Neural cell (in vitro differentiated cells): ENCODE results near the gene RIMKLB. TPM values are rescaled to one million over a fixed set of nuclear protein-coding genes. Genes with fewer than 3 reads are reported as not detected.

ENCODE experiments used
- H2AFZ ChIP-seq: fragments of 200-600, 300-800 bp; sonication (generic), shearing (Covaris generic); 2 replicates; pipeline ENCODE4 v1.6.0; 2014; ENCODE audit warnings: low read depth, mild to moderate bottlenecking, antibody characterized with exemption, low read length, moderate library complexity
- H3F3A ChIP-seq: fragments of 200-600 bp; shearing (Covaris generic); 2 replicates; pipeline ENCODE4 v1.6.1; 2016; ENCODE audit warnings: mild to moderate bottlenecking, moderate library complexity, mixed read lengths, antibody characterized with exemption, low read length; ENCODE audit not compliant: insufficient read depth, poor library complexity, severe bottlenecking
- H3K27ac ChIP-seq: fragments of 200-600, 300-800 bp; sonication (generic), shearing (Covaris generic); 2 replicates; pipeline ENCODE4 v1.5.1; 2014; ENCODE audit warnings: mild to moderate bottlenecking, low read length, moderate library complexity
- H3K27me3 ChIP-seq: fragments of 300-800, 200-600 bp; sonication (generic), shearing (Covaris generic); 2 replicates; pipeline ENCODE4 v1.6.0; 2014; ENCODE audit warnings: mild to moderate bottlenecking, low read depth, low read length, moderate library complexity; ENCODE audit not compliant: insufficient read depth
- H3K36me3 ChIP-seq: fragments of 300-800, 200-600 bp; sonication (generic), shearing (Covaris generic); 2 replicates; pipeline ENCODE4 v1.5.1; 2014; ENCODE audit warnings: mild to moderate bottlenecking, antibody characterized with exemption, low read length, moderate library complexity; ENCODE audit not compliant: insufficient read depth
- H3K4me2 ChIP-seq: fragments of 300-800, 200-600 bp; sonication (generic), shearing (Covaris generic); 2 replicates; pipeline ENCODE4 v1.6.0; 2014; ENCODE audit warnings: mild to moderate bottlenecking, low read length
- H3K4me3 ChIP-seq: fragments of 300-800, 200-600 bp; sonication (generic), shearing (Covaris generic); 2 replicates; pipeline ENCODE4 v1.5.1; 2014; ENCODE audit warnings: mild to moderate bottlenecking, low read length, moderate library complexity
- H3K79me2 ChIP-seq: fragments of 200-600 bp; shearing (Covaris generic); replicated peaks from 2 replicates; pipeline ENCODE4 v1.6.0; 2014; ENCODE audit warnings: mild to moderate bottlenecking, low read length, moderate library complexity; ENCODE audit not compliant: insufficient read depth
- H3K9ac ChIP-seq: fragments of 300-800, 200-600 bp; sonication (generic), shearing (Covaris generic); 2 replicates; pipeline ENCODE4 v1.6.1; 2016; ENCODE audit warnings: mild to moderate bottlenecking, low read length, mixed read lengths
- H3K9me2 ChIP-seq: fragments of 200-600 bp; shearing (Covaris generic); 2 replicates; pipeline ENCODE4 v1.6.1; 2016; ENCODE audit warnings: mild to moderate bottlenecking, low read length, mixed read lengths; ENCODE audit not compliant: insufficient read depth
- H3K9me3 ChIP-seq: fragments of 200-600, 300-800 bp; sonication (generic), shearing (Covaris generic); 2 replicates; pipeline ENCODE4 v1.6.1; 2016; ENCODE audit warnings: mild to moderate bottlenecking, mixed run types, low read length, moderate library complexity, mixed read lengths
- H4K20me1 ChIP-seq: fragments of 200-600 bp; shearing (Covaris generic); 2 replicates; pipeline ENCODE4 v1.6.1; 2016; ENCODE audit warnings: mild to moderate bottlenecking, mixed run types; ENCODE audit not compliant: insufficient read depth
- EP300 ChIP-seq: fragments of 450-650 bp; conservative IDR thresholded peaks from 2 replicates; pipeline ENCODE4 v1.6.1; 2014; ENCODE audit warnings: antibody characterized with exemption, mild to moderate bottlenecking, moderate library complexity; ENCODE audit not compliant: poor library complexity, severe bottlenecking
- EZH2 ChIP-seq: fragments of 200-600, 300-800 bp; shearing (Covaris generic), sonication (generic); IDR thresholded peaks from 2 replicates; pipeline ENCODE4 v1.6.1; 2014; ENCODE audit warnings: antibody characterized with exemption, low read length, borderline replicate concordance, mild to moderate bottlenecking; ENCODE audit not compliant: insufficient read depth, poor library complexity, severe bottlenecking
- MXI1 ChIP-seq: fragments of 450-650 bp; conservative IDR thresholded peaks from 2 replicates; pipeline ENCODE4 v1.6.1; 2014; ENCODE audit warnings: antibody characterized with exemption, mild to moderate bottlenecking; ENCODE audit not compliant: poor library complexity, severe bottlenecking
- POLR2AphosphoS5 ChIP-seq: IDR thresholded peaks from 2 replicates; pipeline ENCODE4 v1.6.1; 2012
- RAD21 ChIP-seq: fragments of 450-650 bp; conservative IDR thresholded peaks from 2 replicates; pipeline ENCODE4 v1.6.1; 2014; ENCODE audit warnings: antibody characterized with exemption, mild to moderate bottlenecking, moderate library complexity
- SMC3 ChIP-seq: fragments of 450-650 bp; conservative IDR thresholded peaks from 2 replicates; pipeline ENCODE4 v1.6.1; 2014; ENCODE audit warnings: antibody characterized with exemption, mild to moderate bottlenecking, moderate library complexity; ENCODE audit not compliant: poor library complexity
- TAF1 ChIP-seq: IDR thresholded peaks from 2 replicates; pipeline ENCODE4 v1.6.1; 2012; ENCODE audit warnings: low read depth
- polyA plus RNA-seq: library from polyadenylated mRNA; depleted of rRNA; stranded (reverse); fragments of >200 nt; gene quantifications from 2 replicates; pipeline ENCODE4 v1.2.3, GENCODE V29; 2014
- TF ChIP-seq, protein P1 (sequence below): fragments of 450-650 bp; IDR thresholded peaks from 2 replicates; pipeline ENCODE4 v1.5.1; 2014; ENCODE audit warnings: antibody characterized with exemption, mild to moderate bottlenecking, moderate library complexity; ENCODE audit not compliant: poor library complexity, severe bottlenecking
- TF ChIP-seq, protein P2 (sequence below): IDR thresholded peaks from 2 replicates; pipeline ENCODE4 v1.6.1; 2012; ENCODE audit warnings: borderline replicate concordance

Gene RIMKLB
- polyA plus RNA-seq, 1 donor from 2014 or later: 393 TPM

DNA sequence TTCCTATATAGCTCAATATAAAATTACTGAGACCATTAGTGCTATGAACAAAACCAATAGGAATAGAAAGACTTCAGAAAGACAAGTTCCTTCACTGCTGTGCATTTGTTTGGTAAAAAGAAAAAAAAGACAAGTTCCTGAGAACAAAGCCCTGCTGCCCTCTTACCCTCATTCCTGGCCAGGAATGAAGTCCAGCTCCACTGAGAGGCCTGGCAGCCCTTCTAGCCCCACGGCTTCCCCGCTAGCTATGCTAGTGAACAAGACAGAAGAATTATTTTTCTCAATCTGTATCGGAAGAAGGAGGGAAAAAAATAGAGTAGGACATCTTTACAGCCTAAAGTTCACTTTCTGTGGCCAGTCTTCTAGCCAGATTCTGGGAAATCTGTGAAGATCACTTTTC, 36.8 kb upstream of the RIMKLB start:
- Histone ChIP-seq H3K4me3 (no peak overlapping the region), H3K36me3 (no peaks in the 10 kb centered on the region), H2AFZ (no peak overlapping the region), H4K20me1 (no peaks in the 10 kb centered on the region), H3K27me3 (no peaks in the 10 kb centered on the region), H3K9me2 (no peaks in the 10 kb centered on the region), H3F3A (no peaks in the 10 kb centered on the region), H3K79me2 (no peaks in the 10 kb centered on the region), H3K4me2 (no peak overlapping the region), H3K27ac (no peak overlapping the region), H3K9me3 (no peaks in the 10 kb centered on the region), H3K9ac (no peak overlapping the region)
- TF ChIP-seq, protein P1, sequence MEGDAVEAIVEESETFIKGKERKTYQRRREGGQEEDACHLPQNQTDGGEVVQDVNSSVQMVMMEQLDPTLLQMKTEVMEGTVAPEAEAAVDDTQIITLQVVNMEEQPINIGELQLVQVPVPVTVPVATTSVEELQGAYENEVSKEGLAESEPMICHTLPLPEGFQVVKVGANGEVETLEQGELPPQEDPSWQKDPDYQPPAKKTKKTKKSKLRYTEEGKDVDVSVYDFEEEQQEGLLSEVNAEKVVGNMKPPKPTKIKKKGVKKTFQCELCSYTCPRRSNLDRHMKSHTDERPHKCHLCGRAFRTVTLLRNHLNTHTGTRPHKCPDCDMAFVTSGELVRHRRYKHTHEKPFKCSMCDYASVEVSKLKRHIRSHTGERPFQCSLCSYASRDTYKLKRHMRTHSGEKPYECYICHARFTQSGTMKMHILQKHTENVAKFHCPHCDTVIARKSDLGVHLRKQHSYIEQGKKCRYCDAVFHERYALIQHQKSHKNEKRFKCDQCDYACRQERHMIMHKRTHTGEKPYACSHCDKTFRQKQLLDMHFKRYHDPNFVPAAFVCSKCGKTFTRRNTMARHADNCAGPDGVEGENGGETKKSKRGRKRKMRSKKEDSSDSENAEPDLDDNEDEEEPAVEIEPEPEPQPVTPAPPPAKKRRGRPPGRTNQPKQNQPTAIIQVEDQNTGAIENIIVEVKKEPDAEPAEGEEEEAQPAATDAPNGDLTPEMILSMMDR: no peak
- TF ChIP-seq, protein P2, sequence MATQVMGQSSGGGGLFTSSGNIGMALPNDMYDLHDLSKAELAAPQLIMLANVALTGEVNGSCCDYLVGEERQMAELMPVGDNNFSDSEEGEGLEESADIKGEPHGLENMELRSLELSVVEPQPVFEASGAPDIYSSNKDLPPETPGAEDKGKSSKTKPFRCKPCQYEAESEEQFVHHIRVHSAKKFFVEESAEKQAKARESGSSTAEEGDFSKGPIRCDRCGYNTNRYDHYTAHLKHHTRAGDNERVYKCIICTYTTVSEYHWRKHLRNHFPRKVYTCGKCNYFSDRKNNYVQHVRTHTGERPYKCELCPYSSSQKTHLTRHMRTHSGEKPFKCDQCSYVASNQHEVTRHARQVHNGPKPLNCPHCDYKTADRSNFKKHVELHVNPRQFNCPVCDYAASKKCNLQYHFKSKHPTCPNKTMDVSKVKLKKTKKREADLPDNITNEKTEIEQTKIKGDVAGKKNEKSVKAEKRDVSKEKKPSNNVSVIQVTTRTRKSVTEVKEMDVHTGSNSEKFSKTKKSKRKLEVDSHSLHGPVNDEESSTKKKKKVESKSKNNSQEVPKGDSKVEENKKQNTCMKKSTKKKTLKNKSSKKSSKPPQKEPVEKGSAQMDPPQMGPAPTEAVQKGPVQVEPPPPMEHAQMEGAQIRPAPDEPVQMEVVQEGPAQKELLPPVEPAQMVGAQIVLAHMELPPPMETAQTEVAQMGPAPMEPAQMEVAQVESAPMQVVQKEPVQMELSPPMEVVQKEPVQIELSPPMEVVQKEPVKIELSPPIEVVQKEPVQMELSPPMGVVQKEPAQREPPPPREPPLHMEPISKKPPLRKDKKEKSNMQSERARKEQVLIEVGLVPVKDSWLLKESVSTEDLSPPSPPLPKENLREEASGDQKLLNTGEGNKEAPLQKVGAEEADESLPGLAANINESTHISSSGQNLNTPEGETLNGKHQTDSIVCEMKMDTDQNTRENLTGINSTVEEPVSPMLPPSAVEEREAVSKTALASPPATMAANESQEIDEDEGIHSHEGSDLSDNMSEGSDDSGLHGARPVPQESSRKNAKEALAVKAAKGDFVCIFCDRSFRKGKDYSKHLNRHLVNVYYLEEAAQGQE: no peak
- TF ChIP-seq EP300 (no peak), MXI1 (no peak), RAD21 (no peak), SMC3 (no peak), EZH2 (no peak), TAF1 (no peak)

DNA sequence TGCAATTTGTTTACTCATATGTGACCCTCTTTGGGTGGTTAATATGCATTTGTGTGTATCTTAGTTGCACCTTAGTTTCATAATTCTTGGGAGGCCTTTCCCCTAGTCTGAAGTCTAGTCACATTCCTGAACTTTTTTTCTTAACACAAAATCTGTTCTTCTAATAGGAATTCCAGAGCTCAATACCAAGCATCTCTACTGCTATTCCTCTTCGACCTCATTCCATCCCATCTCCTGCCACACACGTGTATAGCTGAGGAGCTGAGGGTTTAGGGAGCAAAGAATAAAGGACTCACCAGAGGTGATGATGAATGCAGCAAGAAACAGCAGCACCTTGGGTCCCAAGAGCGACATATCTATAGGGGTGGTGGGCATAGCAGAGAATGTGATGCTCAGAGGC, 36.0 kb upstream of the RIMKLB start:
- H3K9me2 ChIP-seq: no peaks in the 10 kb centered on the region
- no peak overlapping the region for H3K4me2 ChIP-seq
- TF ChIP-seq POLR2AphosphoS5 (no peak), SMC3 (no peak), RAD21 (no peak), MXI1 (no peak)
- TF ChIP-seq, protein P2: no peak
- H3F3A ChIP-seq: no peaks in the 10 kb centered on the region
- H3K27me3 ChIP-seq: no peaks in the 10 kb centered on the region
- no peaks in the 10 kb centered on the region for H3K9me3 ChIP-seq
- H3K27ac ChIP-seq: no peak overlapping the region
- no peaks in the 10 kb centered on the region for H3K36me3 ChIP-seq
- no peaks in the 10 kb centered on the region for H3K79me2 ChIP-seq
- no peak overlapping the region for H3K9ac ChIP-seq
- H4K20me1 ChIP-seq: no peaks in the 10 kb centered on the region
- H3K4me3 ChIP-seq: no peak overlapping the region
- no peak overlapping the region for H2AFZ ChIP-seq
